ENCODE data around the gene TTBK1.
"Not testable (repeated sequence)": the region's sequence is repeated elsewhere in the genome, so short reads cannot be mapped to it uniquely, and the experiment has no call there.

TTBK1 gene

GRCh38 chr6:43290339-43290904, 47.1 kb downstream of the TTBK1 start:
- DNase-seq: no peak

DNA sequence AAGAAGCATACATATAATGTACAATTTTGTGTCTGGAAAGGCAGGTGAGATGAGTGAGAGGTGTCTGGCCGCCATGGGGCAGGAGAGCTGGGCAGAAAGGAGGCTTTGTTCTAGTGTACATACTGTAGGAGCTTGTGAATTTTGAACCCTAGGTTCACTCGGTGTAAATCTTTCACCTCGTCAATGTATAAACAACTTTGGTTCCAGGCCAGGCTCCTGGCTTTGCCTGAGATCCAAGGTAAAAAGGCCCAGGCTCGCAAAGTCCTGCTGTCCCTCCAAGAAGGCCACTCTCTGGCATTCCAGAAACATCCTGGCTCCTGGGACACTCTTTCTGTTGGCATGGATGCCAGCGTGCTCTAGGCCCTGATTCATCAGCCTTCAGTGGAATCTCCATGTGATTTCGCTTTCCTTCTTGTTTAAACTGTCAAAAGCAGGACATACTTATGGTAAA, 47.6 kb downstream of the TTBK1 start:
- no peak for DNase-seq

GRCh38 chr6:43291708-43292107, 48.4 kb downstream of the TTBK1 start:
- DNase-seq: no peak

GRCh38 chr6:43292341-43292740, 49.1 kb downstream of the TTBK1 start:
- no peak for DNase-seq

GRCh38 chr6:43292763-43293318, 49.6 kb downstream of the TTBK1 start:
- DNase-seq: no peak

- no peak for DNase-seq
Observed at GRCh38 chr6:43293698-43294097, 50.4 kb downstream of the TTBK1 start.

GRCh38 chr6:43294536-43294935, 51.3 kb downstream of the TTBK1 start:
- DNase-seq: no peak

DNA sequence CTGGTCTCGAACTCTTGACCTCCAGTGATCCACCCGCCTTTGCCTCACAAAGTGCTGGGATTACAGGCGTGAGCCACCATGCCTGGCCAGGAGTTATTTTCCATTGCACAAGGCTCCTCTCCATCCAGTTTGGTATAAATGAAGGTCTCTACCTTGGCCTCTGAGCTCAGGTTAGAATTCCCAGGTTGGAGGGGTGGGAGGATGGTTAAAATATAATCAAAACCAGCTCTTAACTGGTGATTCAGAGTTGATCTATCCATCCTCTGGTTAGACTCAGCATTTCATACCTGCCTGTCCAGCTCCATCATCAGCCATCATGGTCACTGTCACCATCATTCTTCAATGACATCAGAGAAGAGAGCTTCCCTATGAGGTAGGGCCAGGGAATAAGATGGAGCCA, 52.2 kb downstream of the TTBK1 start:
- no peak for DNase-seq

DNA sequence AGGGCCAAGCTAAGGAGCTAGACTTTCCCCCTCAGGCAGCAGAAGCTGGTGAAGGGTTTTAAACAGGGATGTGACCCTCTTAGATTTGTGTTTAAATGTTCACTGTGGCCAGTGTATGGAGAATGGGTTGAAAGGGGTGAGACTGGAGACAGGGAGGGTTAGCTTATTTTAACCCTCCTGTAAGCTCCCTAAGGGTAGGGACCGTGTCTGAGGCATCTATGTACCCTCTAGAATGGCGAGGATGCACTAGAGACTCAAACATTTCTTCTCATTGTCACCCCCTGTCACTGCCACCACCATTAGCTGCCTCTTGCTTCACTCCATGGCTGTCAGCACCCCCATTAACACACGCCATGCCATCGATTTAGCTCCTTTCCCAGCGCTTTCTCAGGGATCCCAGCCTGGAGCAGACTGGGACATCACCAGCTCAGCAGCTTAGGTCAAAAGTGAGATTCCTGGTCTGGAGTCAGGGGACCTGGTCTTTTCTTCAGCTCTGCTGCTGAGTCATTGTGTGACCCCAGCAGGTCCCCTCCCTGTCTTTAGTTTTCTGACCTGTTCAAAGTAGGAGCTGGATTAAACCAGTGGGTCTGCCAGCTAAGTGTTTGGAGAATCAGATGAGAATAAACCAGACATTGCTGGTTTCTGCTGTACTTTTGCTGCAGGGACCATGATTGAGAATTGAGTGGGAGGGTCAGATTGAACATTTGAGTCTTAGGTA, 53.7 kb downstream of the TTBK1 start:
- no peak for DNase-seq

- DNase-seq: no peak
Observed at GRCh38 chr6:43297644-43298564, 54.6 kb downstream of the TTBK1 start, which contains the start of gene SLC22A7. Gene SLC22A7 (plus strand): TSS chr6:43298260. CDS start chr6:43298359, 99 bp downstream.

GRCh38 chr6:43298565-43299337, 55.5 kb downstream of the TTBK1 start:
- no peak for DNase-seq

DNA sequence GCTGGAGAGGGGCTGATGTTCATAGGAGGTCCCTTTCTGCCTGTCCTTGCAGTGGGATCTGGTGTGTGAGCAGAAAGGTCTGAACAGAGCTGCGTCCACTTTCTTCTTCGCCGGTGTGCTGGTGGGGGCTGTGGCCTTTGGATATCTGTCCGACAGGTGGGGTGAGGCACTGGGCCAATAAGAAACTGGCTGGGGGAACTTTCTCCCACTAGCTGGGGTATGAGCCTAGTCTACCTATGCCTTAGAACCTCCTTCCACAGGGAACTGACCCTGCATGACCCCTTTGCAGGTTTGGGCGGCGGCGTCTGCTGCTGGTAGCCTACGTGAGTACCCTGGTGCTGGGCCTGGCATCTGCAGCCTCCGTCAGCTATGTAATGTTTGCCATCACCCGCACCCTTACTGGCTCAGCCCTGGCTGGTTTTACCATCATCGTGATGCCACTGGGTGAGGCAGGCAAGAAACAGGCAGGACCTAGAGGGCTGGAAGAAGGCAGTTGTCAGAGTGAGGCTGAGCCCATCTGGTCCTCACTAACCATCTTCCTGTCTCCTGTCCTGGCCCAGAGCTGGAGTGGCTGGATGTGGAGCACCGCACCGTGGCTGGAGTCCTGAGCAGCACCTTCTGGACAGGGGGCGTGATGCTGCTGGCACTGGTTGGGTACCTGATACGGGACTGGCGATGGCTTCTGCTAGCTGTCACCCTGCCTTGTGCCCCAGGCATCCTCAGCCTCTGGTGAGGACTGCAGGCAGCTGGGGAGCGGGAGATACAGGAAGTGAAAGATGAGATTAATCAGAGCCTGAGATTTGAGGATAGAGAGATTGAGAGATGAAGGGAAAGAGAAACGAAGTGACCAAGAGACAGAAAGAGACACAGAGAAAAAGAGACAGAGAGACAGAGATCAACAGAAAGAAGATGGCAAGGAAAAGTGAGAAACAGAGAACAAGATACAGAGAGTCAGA, 56.3 kb downstream of the TTBK1 start:
- no peak for DNase-seq

- no peak for DNase-seq
Observed at GRCh38 chr6:43301081-43301870, 58.0 kb downstream of the TTBK1 start.

- DNase-seq: no peak
Observed at GRCh38 chr6:43302126-43302525, 58.8 kb downstream of the TTBK1 start.

GRCh38 chr6:43303006-43303405, 59.7 kb downstream of the TTBK1 start:
- DNase-seq: not testable (repeated sequence)

DNA sequence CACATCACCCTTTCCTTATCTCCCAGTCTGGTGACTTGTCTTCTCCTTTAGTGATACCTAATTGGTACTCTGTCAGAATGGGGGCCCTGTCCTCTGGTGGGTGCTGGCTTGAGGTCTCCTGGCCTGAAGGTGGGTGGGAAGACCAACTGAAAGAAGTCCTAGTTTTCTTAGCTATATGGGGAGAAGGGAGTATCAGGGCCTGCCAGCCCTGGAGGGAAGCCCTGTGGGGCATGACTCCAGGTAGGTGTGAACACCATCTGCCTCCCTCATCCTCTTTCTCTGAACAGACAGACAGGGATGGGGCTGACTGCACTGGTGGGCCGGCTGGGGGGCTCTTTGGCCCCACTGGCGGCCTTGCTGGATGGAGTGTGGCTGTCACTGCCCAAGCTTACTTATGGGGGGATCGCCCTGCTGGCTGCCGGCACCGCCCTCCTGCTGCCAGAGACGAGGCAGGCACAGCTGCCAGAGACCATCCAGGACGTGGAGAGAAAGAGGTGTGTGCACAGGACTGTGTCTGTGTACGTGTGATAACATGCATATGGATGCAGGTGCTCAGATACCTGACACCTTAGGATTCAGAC, 60.6 kb downstream of the TTBK1 start:
- DNase-seq: no peak

- no peak for DNase-seq
Observed at GRCh38 chr6:43304361-43304760, 61.1 kb downstream of the TTBK1 start.

GRCh38 chr6:43304882-43305281, 61.6 kb downstream of the TTBK1 start:
- no peak for DNase-seq

- DNase-seq: no peak
Observed at GRCh38 chr6:43306086-43306485, 62.8 kb downstream of the TTBK1 start.
